ENCODE results near the gene RASGRP1.

The RASGRP1 gene

DNA sequence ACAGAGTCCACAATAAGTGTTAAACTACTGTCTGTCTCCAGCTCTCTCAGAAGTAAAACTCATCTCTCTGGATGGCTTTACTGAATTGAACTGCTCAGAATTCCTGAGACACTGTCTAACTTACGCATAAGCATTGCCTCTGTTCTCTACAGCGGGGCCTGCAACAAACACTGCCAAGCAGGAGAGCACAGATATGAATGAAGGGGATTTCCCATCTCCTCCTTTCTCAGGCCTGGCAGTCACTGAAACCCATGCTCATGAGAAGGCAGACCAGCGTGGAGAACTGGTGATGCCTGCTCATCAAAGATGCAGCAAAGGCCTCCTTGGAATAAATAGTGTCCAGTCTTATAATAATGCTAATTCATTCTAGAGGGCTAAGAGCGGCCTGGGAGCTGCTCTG is 10.3 kb downstream of the RASGRP1 start:
- no peak overlapping the region for H3K9ac ChIP-seq (ENCODE audit: low read depth, low read length)
- no peaks in the 10 kb centered on the region for H3K9me3 ChIP-seq (ENCODE audit: control insufficient read depth, insufficient read depth, low read length)
- H3K4me3 ChIP-seq (ENCODE audit: low read depth, low read length), result no peak overlapping the region
- H3K36me3 ChIP-seq (ENCODE audit: control insufficient read depth, insufficient read depth, low read length), result no peaks in the 10 kb centered on the region
- H3K27me3 ChIP-seq (ENCODE audit: control insufficient read depth, insufficient read depth, low read length), result no peaks in the 10 kb centered on the region
- peaks cover 13% of the 10 kb centered on the region for H3K4me1 ChIP-seq (ENCODE audit: control insufficient read depth, insufficient read depth, low read length)
- H3K27ac ChIP-seq (ENCODE audit: low read depth, low read length), result no peak overlapping the region

DNA sequence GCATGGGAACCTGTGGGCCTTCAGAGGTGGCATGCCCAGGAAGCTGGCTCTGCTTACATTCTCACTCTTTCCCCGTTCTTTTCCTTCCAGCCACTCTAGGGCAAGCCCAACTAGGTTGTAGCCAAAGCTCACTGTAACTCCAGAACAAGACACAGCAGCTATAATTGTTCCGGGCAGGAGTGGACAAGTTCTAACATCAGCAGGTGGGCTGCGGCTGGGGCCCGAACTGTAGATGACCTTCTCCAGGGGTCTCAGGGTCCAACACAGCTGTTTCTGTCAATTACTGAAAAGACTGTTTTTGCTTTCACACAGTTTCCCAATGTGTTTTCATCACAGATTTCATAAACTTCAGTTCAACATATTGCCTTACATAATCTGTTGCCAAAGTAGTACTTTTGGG is 11.5 kb downstream of the RASGRP1 start:
- no peak overlapping the region for H3K9ac ChIP-seq (ENCODE audit: low read depth, low read length)
- peaks cover 13% of the 10 kb centered on the region for H3K4me1 ChIP-seq (ENCODE audit: control insufficient read depth, insufficient read depth, low read length)
- H3K27ac ChIP-seq (ENCODE audit: low read depth, low read length), result no peak overlapping the region
- no peaks in the 10 kb centered on the region for H3K27me3 ChIP-seq (ENCODE audit: control insufficient read depth, insufficient read depth, low read length)
- H3K9me3 ChIP-seq (ENCODE audit: control insufficient read depth, insufficient read depth, low read length), result no peaks in the 10 kb centered on the region
- no peaks in the 10 kb centered on the region for H3K36me3 ChIP-seq (ENCODE audit: control insufficient read depth, insufficient read depth, low read length)
- no peak overlapping the region for H3K4me3 ChIP-seq (ENCODE audit: low read depth, low read length)

DNA sequence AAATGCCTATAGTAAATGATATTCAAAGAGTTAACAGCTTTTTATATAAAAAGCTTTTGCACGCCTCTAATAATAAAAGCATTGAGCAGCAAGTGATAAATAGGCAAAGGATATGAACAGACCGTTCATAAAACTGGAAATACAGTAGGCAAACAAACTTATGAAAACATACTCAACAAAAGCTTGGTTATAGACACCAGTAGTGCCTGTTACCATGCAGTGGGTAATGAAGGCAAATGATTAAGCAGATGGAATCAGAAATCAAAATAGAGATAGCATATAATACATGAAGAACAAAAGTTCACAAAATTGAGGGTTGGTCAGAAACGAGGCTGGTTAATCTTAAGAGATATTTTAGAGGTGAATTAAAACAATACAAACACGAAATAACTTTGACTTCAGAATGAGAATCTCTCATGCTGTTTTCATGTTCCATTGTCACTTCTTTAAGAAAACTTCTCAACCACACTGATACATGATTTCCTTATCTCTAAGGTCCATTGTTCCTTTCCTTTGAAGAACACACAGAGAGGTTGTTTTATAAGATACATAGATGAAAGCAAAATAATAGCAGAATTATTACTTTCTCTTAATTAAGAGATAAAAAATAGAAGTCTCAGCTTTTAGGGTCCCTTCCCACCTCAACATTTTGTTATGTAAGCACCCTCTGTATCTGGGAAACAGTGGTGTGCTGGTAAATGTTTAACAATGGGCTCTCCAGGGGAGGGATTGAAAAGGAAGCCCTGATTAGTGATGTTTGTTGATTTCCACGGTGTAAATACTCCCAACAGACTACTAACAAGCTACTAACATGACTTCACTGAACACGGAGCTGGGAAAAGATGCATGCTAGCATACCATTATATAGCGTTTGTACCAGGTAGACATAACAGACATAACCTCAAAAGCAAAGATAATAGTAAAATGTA is 12.6 kb downstream of the RASGRP1 start:
- Histone ChIP-seq H3K27me3 (ENCODE audit: control insufficient read depth, insufficient read depth, low read length) (no peaks in the 10 kb centered on the region), H3K4me3 (ENCODE audit: low read depth, low read length) (no peak overlapping the region)

DNA sequence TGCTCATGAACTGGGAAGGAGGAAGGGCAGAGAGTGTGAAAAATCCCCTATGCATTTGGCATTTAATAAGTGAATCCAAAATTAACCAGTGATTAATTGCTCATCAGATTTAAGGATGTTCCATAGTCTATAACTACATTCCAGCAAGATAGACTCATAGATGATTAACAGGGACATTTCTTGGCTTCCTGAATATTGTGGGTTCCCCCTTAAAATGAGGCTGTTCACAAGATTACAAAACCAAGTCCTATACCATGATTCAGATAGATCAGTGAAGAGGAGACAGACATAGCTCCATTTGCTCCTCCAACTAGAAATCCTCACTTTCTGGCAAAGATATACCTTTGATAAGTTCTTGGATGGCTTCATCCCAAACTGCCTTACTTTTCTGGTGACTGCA is 15.4 kb downstream of the RASGRP1 start:
- Histone ChIP-seq H3K27ac (ENCODE audit: low read depth, low read length) (no peak overlapping the region), H3K27me3 (ENCODE audit: control insufficient read depth, insufficient read depth, low read length) (no peaks in the 10 kb centered on the region), H3K4me3 (ENCODE audit: low read depth, low read length) (no peak overlapping the region), H3K4me1 (ENCODE audit: control insufficient read depth, insufficient read depth, low read length) (peaks cover 20% of the 10 kb centered on the region), H3K9ac (ENCODE audit: low read depth, low read length) (no peak overlapping the region), H3K36me3 (ENCODE audit: control insufficient read depth, insufficient read depth, low read length) (no peaks in the 10 kb centered on the region), H3K9me3 (ENCODE audit: control insufficient read depth, insufficient read depth, low read length) (no peaks in the 10 kb centered on the region)

More for the DNA sequence above, 12.6 kb downstream of the RASGRP1 start:
- H3K9ac ChIP-seq (ENCODE audit: low read depth, low read length), result no peak overlapping the region
- H3K9me3 ChIP-seq (ENCODE audit: control insufficient read depth, insufficient read depth, low read length), result no peaks in the 10 kb centered on the region
- H3K4me1 ChIP-seq (ENCODE audit: control insufficient read depth, insufficient read depth, low read length), result peaks cover 20% of the 10 kb centered on the region
- no peak overlapping the region for H3K27ac ChIP-seq (ENCODE audit: low read depth, low read length)
- H3K36me3 ChIP-seq (ENCODE audit: control insufficient read depth, insufficient read depth, low read length), result no peaks in the 10 kb centered on the region

DNA sequence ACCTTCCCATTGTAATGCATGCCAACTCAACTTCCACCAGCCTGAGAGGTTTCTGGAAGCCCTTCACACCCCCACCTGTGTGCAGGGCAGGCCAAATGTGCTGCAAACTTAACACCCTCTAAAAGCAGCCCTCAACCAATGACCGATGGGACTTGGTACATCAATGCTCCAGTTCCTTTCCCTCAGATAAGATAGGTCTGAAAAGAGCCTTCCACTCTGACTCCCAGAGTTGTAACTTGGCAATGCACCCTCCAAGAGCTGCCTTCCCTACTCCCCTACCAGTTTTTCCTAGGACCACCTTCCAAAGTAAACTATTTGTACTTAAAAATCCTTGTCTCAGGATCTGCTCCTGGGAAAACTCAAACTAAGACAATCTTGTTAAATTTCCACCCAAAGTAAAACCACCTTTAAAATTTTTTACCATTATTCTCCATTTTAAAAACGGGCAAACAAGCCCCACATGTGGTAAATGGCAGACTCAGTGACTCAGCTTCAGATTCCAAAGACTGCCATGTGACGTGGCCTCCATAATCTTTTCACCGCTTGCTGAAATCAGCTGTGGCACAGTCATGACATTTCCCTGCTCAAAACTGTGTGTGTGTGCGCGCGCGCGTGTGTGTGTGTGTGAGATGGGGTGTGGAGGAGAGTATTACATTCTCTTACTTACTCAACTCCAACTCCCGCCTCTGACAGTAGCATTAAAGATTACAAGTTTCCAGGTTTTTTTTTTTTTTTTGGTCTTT is 17.2 kb downstream of the RASGRP1 start:
- H3K36me3 ChIP-seq (ENCODE audit: control insufficient read depth, insufficient read depth, low read length), result no peaks in the 10 kb centered on the region
- H3K4me1 ChIP-seq (ENCODE audit: control insufficient read depth, insufficient read depth, low read length), result peaks cover 16% of the 10 kb centered on the region
- no peaks in the 10 kb centered on the region for H3K9me3 ChIP-seq (ENCODE audit: control insufficient read depth, insufficient read depth, low read length)
- H3K27me3 ChIP-seq (ENCODE audit: control insufficient read depth, insufficient read depth, low read length), result no peaks in the 10 kb centered on the region
- H3K27ac ChIP-seq (ENCODE audit: low read depth, low read length), result no peak overlapping the region
- no peak overlapping the region for H3K4me3 ChIP-seq (ENCODE audit: low read depth, low read length)
- H3K9ac ChIP-seq (ENCODE audit: low read depth, low read length), result no peak overlapping the region

DNA sequence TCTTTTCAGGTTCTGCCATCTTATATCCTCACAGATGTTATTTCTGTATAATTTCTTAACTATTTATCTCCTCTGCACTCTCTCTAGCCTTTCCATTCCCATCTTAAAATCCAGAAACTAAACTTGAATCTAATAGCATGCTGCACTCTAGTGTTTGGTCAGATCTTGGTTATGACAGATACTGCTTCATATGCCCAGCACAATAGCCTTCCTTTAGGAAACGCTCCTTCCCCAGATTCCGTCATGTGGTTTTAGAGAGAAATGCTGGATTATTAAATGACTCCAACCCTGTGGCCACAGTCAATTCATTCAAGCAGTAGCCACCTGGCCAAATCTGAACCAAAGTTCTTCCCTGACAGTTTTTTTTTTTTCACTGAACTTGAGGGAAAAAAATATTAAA is 19.4 kb downstream of the RASGRP1 start:
- Histone ChIP-seq H3K4me3 (ENCODE audit: low read depth, low read length) (no peak overlapping the region), H3K9me3 (ENCODE audit: control insufficient read depth, insufficient read depth, low read length) (no peaks in the 10 kb centered on the region), H3K9ac (ENCODE audit: low read depth, low read length) (no peak overlapping the region), H3K4me1 (ENCODE audit: control insufficient read depth, insufficient read depth, low read length) (0 out of 2 replicates have a peak, but pooled peaks cover 6% of the 10 kb centered on the region), H3K36me3 (ENCODE audit: control insufficient read depth, insufficient read depth, low read length) (no peaks in the 10 kb centered on the region), H3K27ac (ENCODE audit: low read depth, low read length) (no peak overlapping the region), H3K27me3 (ENCODE audit: control insufficient read depth, insufficient read depth, low read length) (no peaks in the 10 kb centered on the region)

DNA sequence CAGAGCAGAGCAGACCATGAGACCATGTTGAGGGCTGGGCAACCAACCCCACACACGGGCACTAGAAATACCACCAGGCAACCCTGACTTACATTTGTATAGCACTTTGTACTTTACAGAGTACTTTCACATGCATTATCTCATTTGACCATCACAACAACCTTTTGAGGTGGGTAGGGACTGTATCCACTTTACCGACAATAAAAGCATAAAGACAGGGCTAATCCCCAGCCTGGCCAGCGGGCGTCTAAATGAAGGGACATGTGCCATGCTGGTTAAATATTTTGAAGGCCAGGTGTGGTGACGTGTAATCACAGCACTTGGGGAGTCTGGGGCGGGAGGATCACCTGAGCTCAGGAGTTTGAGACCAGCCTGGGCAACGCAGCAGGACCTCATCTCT is 23.6 kb downstream of the RASGRP1 start:
- no peak overlapping the region for H3K27ac ChIP-seq (ENCODE audit: low read depth, low read length)
- no peak overlapping the region for H3K9ac ChIP-seq (ENCODE audit: low read depth, low read length)
- H3K36me3 ChIP-seq (ENCODE audit: control insufficient read depth, insufficient read depth, low read length), result no peaks in the 10 kb centered on the region
- no peak overlapping the region for H3K4me3 ChIP-seq (ENCODE audit: low read depth, low read length)
- H3K9me3 ChIP-seq (ENCODE audit: control insufficient read depth, insufficient read depth, low read length), result no peaks in the 10 kb centered on the region
- H3K4me1 ChIP-seq (ENCODE audit: control insufficient read depth, insufficient read depth, low read length), result no peaks in the 10 kb centered on the region
- no peaks in the 10 kb centered on the region for H3K27me3 ChIP-seq (ENCODE audit: control insufficient read depth, insufficient read depth, low read length)

DNA sequence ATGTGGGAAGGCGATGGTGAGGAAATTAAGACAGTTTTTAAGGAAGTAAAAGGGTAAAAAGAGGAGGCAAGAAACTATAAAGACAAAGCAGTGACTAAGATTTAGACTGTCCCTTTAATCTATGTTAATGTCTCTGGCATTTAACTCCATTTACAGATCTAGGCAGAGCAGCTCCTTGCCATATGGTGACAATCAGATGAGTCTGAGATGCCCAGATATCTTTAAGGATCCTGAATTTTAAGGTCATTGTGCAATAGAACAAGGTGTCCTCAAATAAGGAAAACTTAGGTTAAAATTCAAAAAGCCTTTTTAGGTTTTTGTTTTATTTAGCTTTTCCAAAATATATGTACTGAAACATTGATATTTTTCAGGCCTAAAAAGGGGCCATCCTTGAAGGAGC is 24.1 kb downstream of the RASGRP1 start:
- Histone ChIP-seq H3K27ac (ENCODE audit: low read depth, low read length) (no peak overlapping the region), H3K4me3 (ENCODE audit: low read depth, low read length) (no peak overlapping the region), H3K9me3 (ENCODE audit: control insufficient read depth, insufficient read depth, low read length) (no peaks in the 10 kb centered on the region)

DNA sequence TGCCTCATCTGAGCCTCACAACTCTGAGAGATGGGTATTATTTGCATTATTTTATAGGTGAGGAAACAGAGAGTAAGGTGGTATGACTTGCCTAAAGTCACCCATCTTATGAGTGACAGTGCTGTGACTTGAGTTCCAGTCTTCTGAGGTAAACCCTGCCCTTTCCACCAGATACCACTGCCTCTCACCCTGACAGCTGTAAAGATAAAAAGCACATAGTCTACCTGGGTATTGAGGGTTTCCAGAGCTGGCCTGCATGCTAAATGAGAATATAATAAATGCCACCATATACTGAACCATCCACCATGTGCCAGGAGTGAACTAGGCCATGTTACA is 25.6 kb downstream of the RASGRP1 start:
- Histone ChIP-seq H3K27ac (ENCODE audit: low read depth, low read length) (no peak overlapping the region), H3K36me3 (ENCODE audit: control insufficient read depth, insufficient read depth, low read length) (no peaks in the 10 kb centered on the region), H3K4me3 (ENCODE audit: low read depth, low read length) (no peak overlapping the region), H3K27me3 (ENCODE audit: control insufficient read depth, insufficient read depth, low read length) (no peaks in the 10 kb centered on the region), H3K9ac (ENCODE audit: low read depth, low read length) (no peak overlapping the region), H3K4me1 (ENCODE audit: control insufficient read depth, insufficient read depth, low read length) (no peaks in the 10 kb centered on the region), H3K9me3 (ENCODE audit: control insufficient read depth, insufficient read depth, low read length) (no peaks in the 10 kb centered on the region)

More for the DNA sequence above, 24.1 kb downstream of the RASGRP1 start:
- Histone ChIP-seq H3K4me1 (ENCODE audit: control insufficient read depth, insufficient read depth, low read length) (no peaks in the 10 kb centered on the region), H3K9ac (ENCODE audit: low read depth, low read length) (no peak overlapping the region), H3K27me3 (ENCODE audit: control insufficient read depth, insufficient read depth, low read length) (no peaks in the 10 kb centered on the region), H3K36me3 (ENCODE audit: control insufficient read depth, insufficient read depth, low read length) (no peaks in the 10 kb centered on the region)

DNA sequence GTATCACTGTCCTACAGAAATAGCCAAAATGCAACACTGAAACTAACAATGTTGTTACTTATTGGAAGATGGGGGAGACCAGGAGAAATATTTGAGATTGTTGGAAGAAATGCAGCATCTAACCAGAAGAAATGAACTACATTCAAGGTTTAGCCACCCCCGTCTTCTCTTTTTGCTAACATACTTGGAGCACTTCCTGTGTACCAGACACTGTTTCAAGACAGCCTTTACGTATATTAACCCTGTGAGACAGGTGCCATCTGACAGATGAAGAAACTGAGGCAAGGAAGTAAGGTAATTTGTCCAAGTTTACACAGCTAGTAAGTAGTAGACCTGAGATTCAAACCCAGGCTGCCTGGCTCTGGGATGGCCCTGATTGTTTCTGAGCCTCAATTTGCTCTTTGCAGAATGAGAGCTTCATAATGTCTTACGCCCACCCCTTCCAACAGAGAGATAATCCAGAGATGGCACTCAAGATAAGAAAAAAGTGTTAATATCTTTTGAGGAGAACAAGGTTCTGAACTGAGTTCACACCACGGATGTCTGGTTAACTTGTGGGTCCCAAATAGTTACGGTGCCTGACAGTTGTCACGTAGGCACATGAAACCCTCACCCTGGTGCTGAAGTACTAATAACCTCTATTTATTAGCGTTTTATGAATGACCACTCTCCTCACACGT is 26.1 kb downstream of the RASGRP1 start:
- Histone ChIP-seq H3K36me3 (ENCODE audit: control insufficient read depth, insufficient read depth, low read length) (no peaks in the 10 kb centered on the region), H3K4me3 (ENCODE audit: low read depth, low read length) (no peak overlapping the region), H3K9me3 (ENCODE audit: control insufficient read depth, insufficient read depth, low read length) (no peaks in the 10 kb centered on the region), H3K9ac (ENCODE audit: low read depth, low read length) (no peak overlapping the region), H3K27ac (ENCODE audit: low read depth, low read length) (no peak overlapping the region), H3K27me3 (ENCODE audit: control insufficient read depth, insufficient read depth, low read length) (no peaks in the 10 kb centered on the region), H3K4me1 (ENCODE audit: control insufficient read depth, insufficient read depth, low read length) (no peaks in the 10 kb centered on the region)

Measured in HUES48 (cell line).